ENCODE data around the gene GSN. TPM values are rescaled to one million over a fixed set of nuclear protein-coding genes. Genes with fewer than 3 reads are reported as not detected.
A peak's percentile ranks its signal among the peaks of the same experiment; 100 is the strongest.

The GSN gene
- total and polyA plus RNA-seq, 9 donors: 269 to 422 (median 313) TPM

GRCh38 chr9:121326901-121327613, 59.1 kb downstream of the GSN start:
- no peak for DNase-seq
- peak overlapping the region; percentile 92 for H3K27ac ChIP-seq (ENCODE audit: low read length)
- 80% methylated on average over 7 of the region's 11 CpGs for WGBS (ENCODE audit: insufficient coverage)
- peaks cover 90% of the 10 kb centered on the region for H3K36me3 ChIP-seq (ENCODE audit: control insufficient read depth, insufficient read depth, low read length)
- no peaks in the 10 kb centered on the region for H3K27me3 ChIP-seq (ENCODE audit: control insufficient read depth, insufficient read depth, low read length)
- no peaks in the 10 kb centered on the region for H3K9me3 ChIP-seq (replicated peaks; ENCODE audit: control insufficient read depth, low read depth, low read length)
- peaks cover 32% of the 10 kb centered on the region for H3K4me1 ChIP-seq (ENCODE audit: control insufficient read depth, insufficient read depth, low read length)
- H3K4me3 ChIP-seq (ENCODE audit: low read length): no peak overlapping the region

GRCh38 chr9:121328476-121328875, 60.5 kb downstream of the GSN start:
- no peaks in the 10 kb centered on the region for H3K9me3 ChIP-seq (replicated peaks; ENCODE audit: control insufficient read depth, low read depth, low read length)
- H3K36me3 ChIP-seq (ENCODE audit: control insufficient read depth, insufficient read depth, low read length): peaks cover 89% of the 10 kb centered on the region
- no peaks in the 10 kb centered on the region for H3K27me3 ChIP-seq (ENCODE audit: control insufficient read depth, insufficient read depth, low read length)
- no peak overlapping the region for H3K4me3 ChIP-seq (ENCODE audit: low read length)
- no peak overlapping the region for H3K27ac ChIP-seq (ENCODE audit: low read length)
- 78% methylated on average over 5 of the region's 8 CpGs for WGBS (ENCODE audit: insufficient coverage)
- peaks cover 36% of the 10 kb centered on the region for H3K4me1 ChIP-seq (ENCODE audit: control insufficient read depth, insufficient read depth, low read length)
- no peak for DNase-seq

GRCh38 chr9:121328876-121329681, 61.1 kb downstream of the GSN start:
- no peaks in the 10 kb centered on the region for H3K9me3 ChIP-seq (replicated peaks; ENCODE audit: control insufficient read depth, low read depth, low read length)
- no peak overlapping the region for H3K4me3 ChIP-seq (ENCODE audit: low read length)
- H3K27me3 ChIP-seq (ENCODE audit: control insufficient read depth, insufficient read depth, low read length): no peaks in the 10 kb centered on the region
- H3K4me1 ChIP-seq (ENCODE audit: control insufficient read depth, insufficient read depth, low read length): peaks cover 36% of the 10 kb centered on the region
- H3K27ac ChIP-seq (ENCODE audit: low read length): no peak overlapping the region
- H3K36me3 ChIP-seq (ENCODE audit: control insufficient read depth, insufficient read depth, low read length): peaks cover 87% of the 10 kb centered on the region
- DNase-seq: no peak
- WGBS (ENCODE audit: insufficient coverage): 78% methylated on average over 14 of the region's 16 CpGs

- H3K4me1 ChIP-seq (ENCODE audit: control insufficient read depth, insufficient read depth, low read length): peaks cover 21% of the 10 kb centered on the region
- DNase-seq: no peak
- peaks cover 77% of the 10 kb centered on the region for H3K36me3 ChIP-seq (ENCODE audit: control insufficient read depth, insufficient read depth, low read length)
- no peaks in the 10 kb centered on the region for H3K27me3 ChIP-seq (ENCODE audit: control insufficient read depth, insufficient read depth, low read length)
- H3K9me3 ChIP-seq (replicated peaks; ENCODE audit: control insufficient read depth, low read depth, low read length): no peaks in the 10 kb centered on the region
- peak overlapping the region; percentile 42 for H3K27ac ChIP-seq (ENCODE audit: low read length)
- H3K4me3 ChIP-seq (ENCODE audit: low read length): no peak overlapping the region
- no CpG with 5 or more reads among the region's 3 CpGs for WGBS (ENCODE audit: insufficient coverage)
Measured at GRCh38 chr9:121331549-121331948, 63.6 kb downstream of the GSN start.

GRCh38 chr9:121331992-121332685, 64.2 kb downstream of the GSN start:
- Histone ChIP-seq H3K4me1 (ENCODE audit: control insufficient read depth, insufficient read depth, low read length) (peaks cover 16% of the 10 kb centered on the region), H3K36me3 (ENCODE audit: control insufficient read depth, insufficient read depth, low read length) (peaks cover 73% of the 10 kb centered on the region), H3K27me3 (ENCODE audit: control insufficient read depth, insufficient read depth, low read length) (no peaks in the 10 kb centered on the region), H3K4me3 (ENCODE audit: low read length) (no peak overlapping the region), H3K27ac (ENCODE audit: low read length) (peak overlapping the region; percentile 42), H3K9me3 (replicated peaks; ENCODE audit: control insufficient read depth, low read depth, low read length) (no peaks in the 10 kb centered on the region)
- WGBS (ENCODE audit: insufficient coverage): 82% methylated on average over 8 of the region's 14 CpGs
- peak; percentile 63 for DNase-seq

- WGBS (ENCODE audit: insufficient coverage): 80% methylated on average over 4 of the region's 8 CpGs
Measured at GRCh38 chr9:121333950-121334773, 66.2 kb downstream of the GSN start.

GRCh38 chr9:121336665-121337064, 68.7 kb downstream of the GSN start:
- no CpG with 5 or more reads among the region's 4 CpGs for WGBS (ENCODE audit: insufficient coverage)
- Histone ChIP-seq H3K9me3 (replicated peaks; ENCODE audit: control insufficient read depth, low read depth, low read length) (no peaks in the 10 kb centered on the region), H3K4me1 (ENCODE audit: control insufficient read depth, insufficient read depth, low read length) (peaks cover 4% of the 10 kb centered on the region), H3K4me3 (ENCODE audit: low read length) (no peak overlapping the region), H3K36me3 (ENCODE audit: control insufficient read depth, insufficient read depth, low read length) (peaks cover 54% of the 10 kb centered on the region), H3K27me3 (ENCODE audit: control insufficient read depth, insufficient read depth, low read length) (no peaks in the 10 kb centered on the region), H3K27ac (ENCODE audit: low read length) (no peak overlapping the region)
- DNase-seq: no peak

More at GRCh38 chr9:121333950-121334773, 66.2 kb downstream of the GSN start:
- H3K27me3 ChIP-seq (ENCODE audit: control insufficient read depth, insufficient read depth, low read length): no peaks in the 10 kb centered on the region
- DNase-seq: peak; percentile 17
- peaks cover 67% of the 10 kb centered on the region for H3K36me3 ChIP-seq (ENCODE audit: control insufficient read depth, insufficient read depth, low read length)
- H3K4me3 ChIP-seq (ENCODE audit: low read length): no peak overlapping the region
- H3K4me1 ChIP-seq (ENCODE audit: control insufficient read depth, insufficient read depth, low read length): peaks cover 8% of the 10 kb centered on the region
- no peak overlapping the region for H3K27ac ChIP-seq (ENCODE audit: low read length)
- no peaks in the 10 kb centered on the region for H3K9me3 ChIP-seq (replicated peaks; ENCODE audit: control insufficient read depth, low read depth, low read length)

GRCh38 chr9:121339437-121339836, 71.5 kb downstream of the GSN start:
- Histone ChIP-seq H3K27ac (ENCODE audit: low read length) (no peak overlapping the region), H3K9me3 (replicated peaks; ENCODE audit: control insufficient read depth, low read depth, low read length) (no peaks in the 10 kb centered on the region), H3K36me3 (ENCODE audit: control insufficient read depth, insufficient read depth, low read length) (peaks cover 41% of the 10 kb centered on the region), H3K27me3 (ENCODE audit: control insufficient read depth, insufficient read depth, low read length) (no peaks in the 10 kb centered on the region), H3K4me1 (ENCODE audit: control insufficient read depth, insufficient read depth, low read length) (peaks cover 8% of the 10 kb centered on the region), H3K4me3 (ENCODE audit: low read length) (no peak overlapping the region)
- DNase-seq: peak; percentile 19
- WGBS (ENCODE audit: insufficient coverage): 77% methylated on average over 1 of the region's 2 CpGs

GRCh38 chr9:121340676-121341392, 72.9 kb downstream of the GSN start:
- Histone ChIP-seq H3K9me3 (replicated peaks; ENCODE audit: control insufficient read depth, low read depth, low read length) (no peaks in the 10 kb centered on the region), H3K4me1 (ENCODE audit: control insufficient read depth, insufficient read depth, low read length) (peaks cover 10% of the 10 kb centered on the region), H3K27me3 (ENCODE audit: control insufficient read depth, insufficient read depth, low read length) (no peaks in the 10 kb centered on the region), H3K4me3 (ENCODE audit: low read length) (no peak overlapping the region), H3K27ac (ENCODE audit: low read length) (no peak overlapping the region), H3K36me3 (ENCODE audit: control insufficient read depth, insufficient read depth, low read length) (peaks cover 35% of the 10 kb centered on the region)
- no peak for DNase-seq
- 93% methylated on average over 2 of the region's 6 CpGs for WGBS (ENCODE audit: insufficient coverage)
